ENCODE data around the gene TRIM22.

The TRIM22 gene

GRCh38 chr11:5665746-5666401, 23.7 kb upstream of the TRIM22 start:
- no peak overlapping the region for H3K4me2 ChIP-seq (ENCODE audit: low read length)
- no peak overlapping the region for H3K9ac ChIP-seq (ENCODE audit: low read length)
- H3K9me3 ChIP-seq (ENCODE audit: insufficient read depth, low read length), result no peaks in the 10 kb centered on the region
- H3K27ac ChIP-seq (ENCODE audit: low read length), result no peak overlapping the region
- no peak overlapping the region for H3K4me3 ChIP-seq (ENCODE audit: low read length)
- no peaks in the 10 kb centered on the region for H3K4me1 ChIP-seq (ENCODE audit: low read length)
- no peak overlapping the region for H2AFZ ChIP-seq (ENCODE audit: low read depth, low read length)
- TF ChIP-seq CTCF (IDR thresholded peaks at IDR 0.05; ENCODE audit: low read depth, low read length), result no peak
- TF ChIP-seq EZH2phosphoT487 (IDR thresholded peaks at IDR 0.05; ENCODE audit: low read depth), result no peak
- H3K36me3 ChIP-seq (replicated peaks; ENCODE audit: low read depth, low read length), result peaks cover 4% of the 10 kb centered on the region
- no peaks in the 10 kb centered on the region for H4K20me1 ChIP-seq (ENCODE audit: insufficient read depth, low read length)
- no peaks in the 10 kb centered on the region for H3K79me2 ChIP-seq (ENCODE audit: low read length)
- no peaks in the 10 kb centered on the region for H3K27me3 ChIP-seq (ENCODE audit: low read depth, low read length)

- Histone ChIP-seq H3K27ac (ENCODE audit: low read length) (no peak overlapping the region), H3K79me2 (ENCODE audit: low read length) (no peaks in the 10 kb centered on the region), H2AFZ (ENCODE audit: low read depth, low read length) (no peak overlapping the region), H3K9ac (ENCODE audit: low read length) (no peak overlapping the region), H3K27me3 (ENCODE audit: low read depth, low read length) (no peaks in the 10 kb centered on the region), H4K20me1 (ENCODE audit: insufficient read depth, low read length) (no peaks in the 10 kb centered on the region), H3K4me2 (ENCODE audit: low read length) (no peak overlapping the region), H3K36me3 (replicated peaks; ENCODE audit: low read depth, low read length) (peaks cover 4% of the 10 kb centered on the region), H3K4me3 (ENCODE audit: low read length) (no peak overlapping the region), H3K4me1 (ENCODE audit: low read length) (no peaks in the 10 kb centered on the region), H3K9me3 (ENCODE audit: insufficient read depth, low read length) (no peaks in the 10 kb centered on the region)
- TF ChIP-seq EZH2phosphoT487 (IDR thresholded peaks at IDR 0.05; ENCODE audit: low read depth) (no peak), CTCF (IDR thresholded peaks at IDR 0.05; ENCODE audit: low read depth, low read length) (no peak)
These were observed 23.2 kb upstream of the TRIM22 start for GRCh38 chr11:5666402-5666793.

- Histone ChIP-seq H4K20me1 (ENCODE audit: insufficient read depth, low read length) (no peaks in the 10 kb centered on the region), H3K4me2 (ENCODE audit: low read length) (no peak overlapping the region), H3K4me3 (ENCODE audit: low read length) (no peak overlapping the region), H3K9me3 (ENCODE audit: insufficient read depth, low read length) (no peaks in the 10 kb centered on the region), H3K27ac (ENCODE audit: low read length) (no peak overlapping the region), H3K36me3 (replicated peaks; ENCODE audit: low read depth, low read length) (peaks cover 4% of the 10 kb centered on the region), H3K79me2 (ENCODE audit: low read length) (no peaks in the 10 kb centered on the region), H3K4me1 (ENCODE audit: low read length) (no peaks in the 10 kb centered on the region), H3K9ac (ENCODE audit: low read length) (no peak overlapping the region), H2AFZ (ENCODE audit: low read depth, low read length) (no peak overlapping the region), H3K27me3 (ENCODE audit: low read depth, low read length) (no peaks in the 10 kb centered on the region)
- TF ChIP-seq CTCF (IDR thresholded peaks at IDR 0.05; ENCODE audit: low read depth, low read length), result no peak
- TF ChIP-seq EZH2phosphoT487 (IDR thresholded peaks at IDR 0.05; ENCODE audit: low read depth), result no peak
These were observed 17.8 kb upstream of the TRIM22 start for GRCh38 chr11:5671831-5672230.

GRCh38 chr11:5674391-5674790, 15.2 kb upstream of the TRIM22 start:
- Histone ChIP-seq H2AFZ (ENCODE audit: low read depth, low read length) (no peak overlapping the region), H3K79me2 (ENCODE audit: low read length) (no peaks in the 10 kb centered on the region), H3K27me3 (ENCODE audit: low read depth, low read length) (no peaks in the 10 kb centered on the region), H3K9me3 (ENCODE audit: insufficient read depth, low read length) (no peaks in the 10 kb centered on the region), H4K20me1 (ENCODE audit: insufficient read depth, low read length) (no peaks in the 10 kb centered on the region), H3K36me3 (replicated peaks; ENCODE audit: low read depth, low read length) (peaks cover 10% of the 10 kb centered on the region), H3K4me2 (ENCODE audit: low read length) (no peak overlapping the region), H3K27ac (ENCODE audit: low read length) (no peak overlapping the region), H3K4me1 (ENCODE audit: low read length) (no peaks in the 10 kb centered on the region), H3K4me3 (ENCODE audit: low read length) (no peak overlapping the region), H3K9ac (ENCODE audit: low read length) (no peak overlapping the region)
- TF ChIP-seq EZH2phosphoT487 (IDR thresholded peaks at IDR 0.05; ENCODE audit: low read depth) (no peak), CTCF (IDR thresholded peaks at IDR 0.05; ENCODE audit: low read depth, low read length) (no peak)
